ENCODE results near the gene MED26.
A peak's percentile ranks its signal among the peaks of the same experiment; 100 is the strongest.

MED26 gene

DNA sequence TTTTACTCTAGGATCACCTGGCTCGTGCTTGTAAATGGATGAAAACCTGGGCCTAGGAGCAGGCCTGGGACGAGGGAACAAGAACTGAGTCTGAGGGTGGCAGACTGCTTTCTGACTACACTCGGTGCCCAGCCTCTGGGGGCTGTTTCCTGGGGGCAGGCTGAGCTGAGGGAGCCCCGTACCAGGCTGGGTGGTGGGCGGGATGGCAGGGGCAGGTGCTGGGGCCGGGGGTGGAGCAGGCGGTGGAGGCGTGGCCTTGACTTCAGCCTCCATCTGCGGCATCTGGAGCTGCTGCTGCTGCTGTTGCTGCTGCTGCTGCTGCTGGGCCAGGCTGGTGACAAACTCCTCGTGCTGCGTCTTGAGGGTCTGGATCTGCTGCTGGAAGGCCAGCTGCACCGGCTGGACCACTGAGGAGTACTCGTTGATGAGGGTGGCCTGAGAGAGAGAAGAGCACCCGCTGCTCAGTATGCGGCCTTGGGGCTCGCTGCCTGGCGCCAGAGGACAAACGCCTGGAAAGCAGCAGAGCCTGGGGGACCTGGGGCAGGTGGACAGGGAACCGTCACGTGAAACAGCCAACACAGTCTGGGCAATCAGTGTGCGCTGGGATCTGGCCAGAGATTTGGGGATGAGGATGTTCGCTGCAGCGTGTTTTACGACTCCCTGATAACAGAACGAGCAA is 98.4 kb downstream of the MED26 start:
- in situ Hi-C loops (cut with MboI; ENCODE audit: low pct_unique_long_range_greater_than_20kb, low sequenced_read_pairs, unreplicated experiment), result no loop called here
- TF ChIP-seq CTCF (IDR thresholded peaks at IDR 0.05; ENCODE audit: extremely low read depth, insufficient read depth, missing control alignments), result no peak

DNA sequence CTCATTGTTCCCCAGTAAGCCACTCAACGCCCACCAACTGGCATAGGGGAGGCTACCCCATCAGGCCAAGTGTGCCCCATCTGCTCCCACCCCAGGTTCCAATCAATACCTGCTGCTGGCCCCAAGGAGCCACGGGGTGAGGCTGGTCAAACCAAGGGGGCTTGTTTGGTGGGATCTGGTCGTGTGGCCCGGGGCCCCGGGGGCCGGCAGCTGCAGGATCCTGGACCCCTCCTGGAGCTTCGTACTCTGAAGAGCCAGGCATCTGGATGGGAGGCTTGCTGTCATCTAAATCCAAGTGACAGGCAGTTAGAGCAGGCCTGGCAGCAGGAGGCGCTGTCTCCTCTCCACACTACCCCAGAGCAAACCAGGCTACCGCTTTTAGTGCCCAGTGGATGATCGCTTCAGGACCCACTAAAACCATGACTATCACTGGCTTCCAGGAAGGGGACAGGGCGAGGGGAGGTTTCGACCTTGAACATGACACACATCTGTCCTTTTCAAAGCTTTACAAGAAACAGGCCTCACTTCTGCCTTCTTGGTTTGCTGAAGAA is 100.0 kb downstream of the MED26 start:
- peak; percentile 68 for TF ChIP-seq CTCF (IDR thresholded peaks at IDR 0.05; ENCODE audit: extremely low read depth, insufficient read depth, missing control alignments)
- peak; percentile 61 for DNase-seq (ENCODE audit: low spot score)
- in situ Hi-C loops (cut with MboI; ENCODE audit: low pct_unique_long_range_greater_than_20kb, low sequenced_read_pairs, unreplicated experiment), result no loop called here

More for the DNA sequence above, 98.4 kb downstream of the MED26 start:
- no peak for DNase-seq (ENCODE audit: low spot score)

DNA sequence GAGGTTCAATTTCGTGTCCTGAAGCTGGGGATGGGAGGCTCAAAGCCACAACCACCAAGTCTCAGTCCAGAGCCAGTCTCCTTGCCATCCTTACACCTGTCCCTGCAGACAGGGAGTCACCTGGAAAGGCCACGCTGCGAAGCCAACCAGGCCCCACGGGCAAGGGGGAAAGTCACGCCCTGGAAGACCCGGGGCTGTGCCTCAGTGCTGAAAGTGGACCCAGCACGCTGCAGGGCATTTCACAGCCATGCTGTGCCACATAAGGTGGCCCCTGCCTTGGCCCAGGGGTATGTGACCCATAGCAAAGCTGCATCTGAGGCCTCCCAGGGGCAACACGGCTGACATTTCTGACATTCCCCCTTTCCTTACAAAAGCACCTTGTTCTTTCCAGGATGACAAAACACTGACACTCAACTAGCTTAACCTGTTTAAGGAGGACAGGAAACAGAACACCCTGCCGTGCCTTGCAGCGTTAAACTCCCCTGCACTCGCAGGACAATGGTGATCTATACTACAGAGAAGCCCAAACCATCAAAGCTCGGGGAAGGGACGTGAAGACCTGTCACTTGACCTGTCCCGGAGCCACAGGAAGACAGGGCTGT is 100.6 kb downstream of the MED26 start:
- no peak for DNase-seq (ENCODE audit: low spot score)
- in situ Hi-C loops (cut with MboI; ENCODE audit: low pct_unique_long_range_greater_than_20kb, low sequenced_read_pairs, unreplicated experiment), result no loop called here
- TF ChIP-seq CTCF (IDR thresholded peaks at IDR 0.05; ENCODE audit: extremely low read depth, insufficient read depth, missing control alignments), result no peak

DNA sequence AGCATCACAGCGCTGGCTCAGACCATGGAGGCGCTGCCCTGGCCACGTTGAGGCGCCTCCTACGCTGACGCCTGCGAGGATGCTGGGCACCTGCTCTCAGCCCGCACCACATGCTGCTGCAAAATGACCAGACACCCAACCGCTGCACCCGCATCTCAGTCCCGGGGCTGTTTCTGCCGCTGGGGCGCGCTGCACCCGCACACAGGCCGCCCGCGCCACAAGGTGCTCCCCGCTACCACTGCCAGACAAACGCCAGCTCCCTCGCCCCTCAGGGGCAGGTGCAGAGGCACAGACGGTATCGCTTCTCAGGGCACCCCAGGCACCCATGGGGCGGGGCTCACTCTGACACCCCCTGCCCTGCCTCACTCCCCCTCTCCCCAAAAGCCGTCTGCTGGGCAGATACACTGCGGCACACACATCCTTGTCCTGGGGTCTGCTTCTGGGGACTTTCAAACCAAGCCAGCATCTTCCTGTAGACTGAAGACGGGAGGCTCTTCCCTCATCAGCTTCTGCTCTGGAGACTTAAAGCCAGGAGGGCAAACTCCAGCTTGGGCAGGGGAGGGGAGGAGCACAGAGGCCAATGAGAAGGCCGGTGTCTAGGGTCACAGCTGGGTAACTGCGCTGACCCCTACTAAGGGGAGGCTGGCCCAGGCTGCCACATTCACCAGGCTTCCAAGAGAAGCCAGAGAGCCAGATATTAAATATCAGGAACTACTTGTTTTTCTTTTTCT is 102.1 kb downstream of the MED26 start:
- in situ Hi-C loops (cut with MboI; ENCODE audit: low pct_unique_long_range_greater_than_20kb, low sequenced_read_pairs, unreplicated experiment), result no loop called here
- peak; percentile 12 for DNase-seq (ENCODE audit: low spot score)
- no peak for TF ChIP-seq CTCF (IDR thresholded peaks at IDR 0.05; ENCODE audit: extremely low read depth, insufficient read depth, missing control alignments)

- TF ChIP-seq CTCF (IDR thresholded peaks at IDR 0.05; ENCODE audit: extremely low read depth, insufficient read depth, missing control alignments), result no peak
- in situ Hi-C loops (cut with MboI; ENCODE audit: low pct_unique_long_range_greater_than_20kb, low sequenced_read_pairs, unreplicated experiment), result no loop called here
- peak; percentile 16 for DNase-seq (ENCODE audit: low spot score)
These were observed 102.8 kb downstream of the MED26 start for GRCh38 chr19:16524991-16525734.
